ENCODE results near the gene CPB1.
"Not testable (repeated sequence)": the region's sequence is repeated elsewhere in the genome, so short reads cannot be mapped to it uniquely, and the experiment has no call there.

Gene CPB1

DNA sequence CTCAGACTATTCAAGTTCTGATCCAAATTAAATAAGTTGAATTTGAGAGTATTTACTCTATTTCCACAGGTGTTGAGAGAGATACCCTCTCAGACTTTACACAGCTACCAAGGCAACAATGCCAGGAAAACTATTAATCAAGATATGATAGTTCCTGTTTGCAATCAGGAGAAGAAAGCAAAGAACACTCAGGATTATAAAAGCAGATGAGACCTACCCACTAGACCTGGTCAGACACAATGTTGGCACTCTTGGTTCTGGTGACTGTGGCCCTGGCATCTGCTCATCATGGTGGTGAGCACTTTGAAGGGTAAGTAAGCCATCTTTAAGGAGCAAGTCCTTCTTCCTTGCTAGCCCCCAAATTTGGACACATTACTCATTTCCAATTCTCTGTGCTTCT lies at the start of gene CPB1:
Gene CPB1, plus strand, starts transcription at position 227 of the 400 bp plus-strand sequence. Its CDS starts 13 bp downstream, at position 240.
- no peak for DNase-seq

DNA sequence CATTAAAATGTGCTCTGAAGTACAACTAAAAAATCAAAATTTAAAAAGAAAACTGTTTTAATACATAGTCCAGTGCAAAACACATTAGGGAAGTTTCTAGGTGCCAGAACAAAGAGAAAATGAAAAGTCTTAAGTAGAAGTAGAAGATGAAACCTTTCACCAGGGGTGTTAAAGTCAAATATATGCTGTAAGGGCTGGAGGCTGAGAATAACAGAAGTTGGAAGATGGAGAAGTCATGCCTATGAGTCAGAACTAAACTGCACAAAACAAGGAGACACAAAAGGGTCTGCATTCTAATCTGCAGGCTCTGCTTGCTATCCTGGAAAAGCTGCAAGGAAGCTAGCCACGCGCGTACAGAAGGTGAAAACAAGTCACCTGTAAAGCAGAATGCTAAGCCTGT lies 48.7 kb upstream of the CPB1 start:
- DNase-seq, result no peak

DNA sequence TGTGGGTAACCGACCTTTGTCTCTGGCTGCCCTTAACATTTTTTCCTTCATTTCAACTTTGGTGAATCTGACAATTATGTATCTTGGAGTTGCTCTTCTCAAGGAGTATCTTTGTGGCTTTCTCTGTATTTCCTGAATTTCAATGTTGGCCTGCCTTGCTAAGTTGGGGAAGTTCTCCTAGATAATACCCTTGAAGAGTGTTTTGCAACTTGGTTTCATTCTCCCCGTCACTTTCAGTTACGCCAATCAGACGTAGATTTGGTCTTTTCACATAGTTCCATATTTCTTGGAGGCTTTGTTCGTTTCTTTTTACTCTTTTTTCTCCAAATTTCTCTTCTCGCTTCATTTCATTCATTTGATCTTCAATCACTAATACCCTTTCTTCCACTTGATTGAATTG lies 42.6 kb upstream of the CPB1 start:
- not testable (repeated sequence) for DNase-seq

DNA sequence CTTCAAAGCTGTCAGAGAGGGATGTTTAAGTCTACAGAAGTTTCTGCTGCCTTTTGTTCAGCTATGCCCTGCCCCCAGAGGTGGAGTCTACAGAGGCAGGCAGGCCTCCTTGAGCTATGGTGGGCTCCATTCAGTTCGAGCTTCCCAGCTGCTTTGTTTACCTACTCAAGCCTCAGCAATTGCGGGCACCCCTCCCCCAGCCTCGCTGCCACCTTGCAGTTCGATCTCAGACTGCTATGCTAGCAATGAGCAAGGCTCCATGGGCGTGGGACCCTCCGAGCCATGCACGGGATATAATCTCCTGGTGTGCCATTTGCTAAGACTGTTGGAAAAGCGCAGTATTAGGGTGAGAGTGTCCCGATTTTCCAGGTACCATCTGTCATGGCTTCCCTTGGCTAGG lies 41.5 kb upstream of the CPB1 start:
- not testable (repeated sequence) for DNase-seq

DNA sequence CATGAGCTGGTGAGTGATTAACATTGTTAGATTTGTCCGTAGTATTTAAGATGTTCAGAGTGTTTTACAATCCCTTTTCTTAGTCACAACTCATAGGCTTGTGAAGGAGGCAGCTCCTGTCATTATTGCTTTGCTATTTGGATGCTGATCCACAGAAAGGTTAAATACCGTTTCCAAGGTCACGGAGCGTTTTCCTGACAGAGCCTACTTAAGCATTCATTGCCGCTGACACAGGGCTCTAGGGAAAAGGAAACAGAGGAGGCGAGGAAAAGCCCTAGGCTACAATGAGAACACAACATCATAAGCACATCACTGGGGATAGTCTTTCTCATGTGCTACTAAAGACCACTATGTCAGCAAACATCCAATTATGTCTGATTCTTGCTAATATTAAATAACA lies 38.5 kb upstream of the CPB1 start:
- no peak for DNase-seq

DNA sequence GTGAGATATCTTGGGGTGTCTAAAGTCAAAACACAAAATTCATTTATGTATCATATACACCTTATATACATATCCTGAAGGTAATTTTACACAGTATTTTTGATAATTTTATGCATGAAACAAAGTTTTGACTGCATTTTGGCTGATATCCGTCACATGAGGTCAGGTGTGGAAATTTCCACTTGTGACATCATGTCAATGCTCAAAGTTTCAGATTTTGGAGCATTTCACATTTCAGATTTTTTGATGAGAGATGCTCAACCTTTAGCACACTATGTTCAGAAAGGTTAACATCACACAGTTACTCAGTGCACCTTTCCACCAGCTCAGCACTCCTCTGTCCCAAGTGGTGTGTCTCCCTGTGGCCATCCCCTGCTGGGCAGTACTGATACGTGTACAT lies 37.7 kb upstream of the CPB1 start:
- DNase-seq, result no peak

DNA sequence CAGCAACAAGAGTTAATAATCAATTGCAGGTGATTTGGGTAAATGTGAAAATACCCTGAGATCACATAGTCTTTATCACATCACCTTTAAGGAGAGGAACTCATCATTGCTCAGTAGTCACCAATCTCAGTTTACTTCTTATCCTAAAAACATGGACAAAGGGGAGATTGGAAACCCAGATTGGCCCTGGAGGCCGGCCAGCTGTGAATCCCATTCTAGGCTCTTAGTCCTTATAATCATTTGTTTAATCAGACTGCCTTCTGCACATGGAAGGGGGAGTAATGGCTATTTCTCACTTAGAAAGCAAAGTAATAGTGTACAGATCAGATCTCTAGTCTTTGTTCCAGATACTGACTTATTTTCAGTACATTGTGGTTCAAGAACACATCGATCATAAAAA lies 37.2 kb upstream of the CPB1 start:
- no peak for DNase-seq

DNA sequence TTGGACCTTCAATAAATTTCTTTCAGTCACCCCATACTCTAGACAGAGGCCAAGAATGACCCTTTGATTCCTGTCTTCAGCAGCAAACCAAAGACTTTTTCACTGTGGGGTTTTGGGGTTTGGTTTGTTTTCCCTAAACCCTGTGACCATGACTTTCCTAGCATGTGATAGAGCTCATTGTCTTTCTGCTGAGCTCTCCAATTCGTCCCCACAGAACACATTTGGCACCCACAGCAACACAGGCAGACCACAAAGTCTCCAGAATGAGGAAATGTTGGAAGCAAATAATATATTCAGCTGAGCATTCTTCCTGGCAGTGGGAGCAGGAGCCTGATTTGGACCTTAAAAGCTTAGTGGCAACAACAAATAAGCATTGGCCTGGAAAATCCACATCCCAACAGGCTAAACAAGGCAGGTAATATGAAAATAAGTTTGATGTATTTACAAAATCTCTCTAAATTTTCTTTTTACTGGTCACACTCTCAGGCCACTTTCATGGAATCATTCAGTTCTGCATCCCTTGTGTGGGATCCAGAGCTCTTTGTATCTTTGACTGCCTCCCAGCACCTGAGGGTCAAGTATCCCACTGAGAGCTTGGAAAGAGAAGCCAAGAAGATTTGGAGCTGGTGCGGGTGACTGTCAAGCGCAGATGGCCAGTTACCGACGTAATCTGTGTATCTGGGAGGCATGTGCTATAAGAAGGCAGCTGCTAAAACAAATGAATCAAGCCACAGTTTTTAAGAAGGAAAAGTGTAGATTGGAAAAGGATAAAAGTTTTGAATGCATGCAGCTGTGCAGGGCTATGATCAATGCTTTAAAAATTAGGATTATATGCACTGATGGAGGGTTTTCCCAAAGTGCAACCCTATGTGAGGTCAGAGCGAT lies 36.5 kb upstream of the CPB1 start:
- DNase-seq, result no peak

DNA sequence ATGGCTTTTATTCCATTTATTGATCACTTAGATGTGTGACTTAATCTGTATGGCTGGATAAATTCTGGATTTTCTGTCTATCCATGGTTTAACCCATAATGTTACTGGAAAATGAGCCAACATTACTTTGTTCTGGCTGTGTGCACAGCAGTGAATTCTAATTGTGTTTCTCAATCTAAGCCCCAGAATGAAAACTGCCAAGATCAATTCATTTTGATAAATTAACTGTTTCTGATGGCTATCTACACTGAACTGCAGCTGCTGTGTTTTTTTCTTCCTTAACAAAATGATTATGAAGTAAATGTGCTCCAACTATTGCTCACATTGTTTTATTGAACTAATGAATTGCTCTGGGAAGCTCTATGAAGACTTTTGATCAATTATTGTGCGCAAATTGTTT lies 35.7 kb upstream of the CPB1 start:
- DNase-seq, result no peak

DNA sequence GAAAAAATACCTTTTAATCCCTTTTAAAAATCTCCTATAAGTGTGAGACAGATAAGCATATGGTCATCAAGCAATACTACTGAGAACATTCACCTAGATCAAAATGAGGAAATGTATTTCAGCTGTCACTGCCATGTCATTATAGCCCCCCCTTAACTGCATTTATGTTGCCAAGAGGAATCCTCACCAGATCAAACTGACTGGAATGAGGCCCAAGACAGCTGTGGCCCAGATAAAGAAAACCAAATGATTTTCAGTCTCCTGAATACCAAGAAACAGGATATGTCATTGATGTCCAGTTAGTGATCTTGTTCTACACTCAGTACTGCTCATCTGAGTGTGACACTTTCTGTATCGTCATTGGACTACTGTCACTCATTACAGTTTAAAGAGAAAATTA lies 35.1 kb upstream of the CPB1 start:
- no peak for DNase-seq

DNA sequence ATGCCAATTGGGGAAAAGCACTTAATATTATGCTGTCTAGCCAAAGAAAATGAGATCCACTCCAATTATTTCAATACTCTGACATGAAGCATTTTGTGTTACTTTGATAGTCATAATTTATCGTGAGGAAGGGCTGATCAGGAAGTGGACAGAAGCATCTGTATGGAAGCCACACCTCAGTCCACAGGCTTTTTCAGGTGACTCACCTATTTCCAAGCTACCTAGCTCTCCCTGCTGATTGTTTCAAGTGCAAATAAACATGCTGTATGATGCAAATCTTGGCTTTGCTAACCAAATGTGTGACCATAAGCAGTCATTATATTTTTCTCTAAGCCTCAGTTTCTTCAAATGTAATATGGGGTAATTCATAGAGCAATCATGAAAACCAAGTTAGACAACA lies 30.8 kb upstream of the CPB1 start:
- DNase-seq, result no peak

DNA sequence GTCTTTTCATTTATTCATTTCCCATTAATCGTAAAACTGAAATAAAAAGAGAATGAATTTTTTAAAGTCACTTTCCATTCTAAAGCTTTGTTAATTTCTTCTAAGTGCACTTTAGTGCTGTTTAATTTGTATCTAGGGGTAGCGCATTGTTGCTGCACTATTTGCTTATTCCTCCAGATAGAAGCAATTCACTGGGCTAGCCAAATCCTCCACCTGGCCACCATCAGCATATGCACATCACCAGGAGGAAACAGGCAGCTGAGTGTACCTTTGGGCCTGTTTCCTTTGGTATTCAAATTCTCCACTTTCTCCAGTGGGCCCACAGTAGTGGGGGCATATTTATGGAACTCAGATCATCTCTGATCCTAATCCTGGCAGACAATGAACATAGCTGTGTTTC lies 29.8 kb upstream of the CPB1 start:
- DNase-seq, result no peak

DNA sequence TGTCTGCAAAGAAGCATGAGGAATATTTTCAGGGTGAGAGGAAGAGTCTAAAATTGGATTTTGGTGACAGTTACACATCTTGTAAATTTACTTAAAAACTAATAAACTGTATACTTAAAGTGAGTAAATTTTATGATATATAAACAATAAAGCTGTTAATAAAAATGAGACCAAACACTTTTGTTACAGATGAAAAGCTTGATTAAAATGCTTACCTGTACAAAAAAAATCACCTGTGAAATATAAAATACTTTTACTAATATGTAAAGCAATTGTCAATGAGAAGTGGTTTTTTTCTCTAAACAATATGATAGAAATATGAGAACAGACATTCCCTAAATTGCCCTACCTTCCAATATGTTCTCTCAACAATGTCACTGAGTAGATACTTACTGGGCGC lies 27.2 kb upstream of the CPB1 start:
- no peak for DNase-seq

DNA sequence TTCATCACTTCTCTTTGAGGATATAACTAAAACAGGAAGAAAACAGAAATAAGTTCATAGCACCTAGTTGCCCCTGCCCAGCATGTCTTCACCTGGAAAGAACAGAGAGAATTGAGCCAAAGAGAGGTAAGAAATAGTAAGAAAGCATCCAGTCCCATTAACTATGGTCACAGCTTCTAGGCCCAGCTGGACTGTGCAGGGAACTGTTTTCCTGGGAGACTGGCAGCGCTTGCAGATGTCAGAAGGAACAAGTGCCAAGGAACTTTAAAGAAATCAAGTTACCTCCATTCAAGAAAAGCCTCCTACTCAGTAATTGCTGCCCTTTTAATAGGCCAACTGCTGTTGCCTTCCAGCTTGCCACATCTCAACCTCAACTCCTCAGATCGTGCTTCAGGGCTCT lies 17.8 kb upstream of the CPB1 start:
- DNase-seq, result no peak

DNA sequence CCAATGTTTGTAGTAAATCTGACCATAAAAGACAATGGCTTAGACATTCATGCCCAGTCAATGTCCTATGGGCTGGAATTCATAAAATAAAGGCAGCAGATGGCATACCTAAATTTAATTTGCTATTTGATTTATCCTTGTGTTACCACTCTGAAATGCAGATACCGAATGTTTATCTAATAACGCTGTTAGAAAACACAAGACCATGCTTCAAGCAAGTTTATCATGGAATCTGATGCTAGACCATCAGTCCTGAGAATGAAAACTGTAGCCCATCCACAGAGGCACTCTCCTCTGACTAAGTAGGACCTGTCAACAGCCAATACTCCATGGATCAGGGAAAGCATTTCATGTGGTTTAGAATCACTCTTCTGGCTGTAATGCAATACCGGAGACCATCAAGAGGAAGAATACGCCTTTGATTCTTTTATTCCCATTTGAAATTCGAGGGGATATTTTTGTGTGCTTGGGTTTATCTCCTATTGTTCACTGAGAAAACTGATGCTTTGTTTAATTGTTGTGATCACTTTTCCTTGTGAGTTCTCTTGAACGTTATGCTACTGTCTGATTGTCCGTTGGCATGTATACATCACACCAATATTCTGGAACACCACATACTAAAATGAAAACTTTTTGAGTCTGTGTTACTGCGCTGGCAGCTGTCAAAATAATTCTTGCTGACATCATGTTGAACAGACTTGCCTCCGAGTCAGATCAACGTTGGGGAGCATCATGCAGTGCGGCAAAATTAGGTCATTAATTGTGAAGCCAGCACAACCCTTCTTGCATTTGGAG lies 12.1 kb upstream of the CPB1 start:
- DNase-seq, result no peak

DNA sequence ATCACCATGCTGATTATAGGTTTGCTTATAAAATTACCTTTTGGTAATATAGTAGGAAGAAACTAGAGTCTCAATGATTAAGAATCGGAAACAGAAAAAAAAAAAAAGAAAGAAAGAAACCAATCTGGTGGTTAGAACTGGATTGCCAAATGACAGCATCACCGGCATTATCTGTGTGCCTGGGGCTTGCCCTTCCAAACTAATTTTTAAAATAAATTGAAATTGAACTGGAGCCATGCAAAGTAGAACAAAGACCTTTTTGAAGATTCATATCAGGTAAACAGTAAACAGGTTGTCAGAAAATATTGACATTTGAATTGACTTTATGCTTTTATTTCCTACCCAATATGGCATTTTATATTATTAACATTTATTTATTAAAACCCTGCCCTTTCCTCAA lies 11.2 kb upstream of the CPB1 start:
- DNase-seq, result no peak

DNA sequence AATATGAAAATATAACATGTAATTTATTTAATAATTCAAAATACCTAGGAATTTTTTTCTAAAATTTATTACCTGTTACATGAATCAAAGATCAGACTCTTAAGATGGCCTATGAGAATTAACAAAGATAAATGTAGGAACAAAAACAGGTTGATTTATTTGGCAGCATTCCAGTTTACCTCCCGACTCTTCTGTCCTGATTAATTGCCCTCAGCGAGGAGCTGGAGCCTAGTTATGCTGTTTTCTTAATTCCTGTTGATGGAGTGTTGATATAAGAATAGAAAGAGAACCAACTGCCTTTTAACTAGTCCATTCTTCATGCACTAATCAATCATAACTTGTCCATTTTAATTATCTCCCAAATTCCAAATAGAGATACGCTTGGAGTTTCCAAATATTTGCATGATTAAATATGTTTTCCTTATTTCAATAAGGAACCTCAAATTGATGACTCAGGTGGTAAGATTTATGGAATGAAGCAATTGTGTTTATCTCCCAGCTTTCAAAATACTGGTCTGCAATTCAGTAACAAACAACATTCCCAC lies 10.6 kb upstream of the CPB1 start:
- no peak for DNase-seq

DNA sequence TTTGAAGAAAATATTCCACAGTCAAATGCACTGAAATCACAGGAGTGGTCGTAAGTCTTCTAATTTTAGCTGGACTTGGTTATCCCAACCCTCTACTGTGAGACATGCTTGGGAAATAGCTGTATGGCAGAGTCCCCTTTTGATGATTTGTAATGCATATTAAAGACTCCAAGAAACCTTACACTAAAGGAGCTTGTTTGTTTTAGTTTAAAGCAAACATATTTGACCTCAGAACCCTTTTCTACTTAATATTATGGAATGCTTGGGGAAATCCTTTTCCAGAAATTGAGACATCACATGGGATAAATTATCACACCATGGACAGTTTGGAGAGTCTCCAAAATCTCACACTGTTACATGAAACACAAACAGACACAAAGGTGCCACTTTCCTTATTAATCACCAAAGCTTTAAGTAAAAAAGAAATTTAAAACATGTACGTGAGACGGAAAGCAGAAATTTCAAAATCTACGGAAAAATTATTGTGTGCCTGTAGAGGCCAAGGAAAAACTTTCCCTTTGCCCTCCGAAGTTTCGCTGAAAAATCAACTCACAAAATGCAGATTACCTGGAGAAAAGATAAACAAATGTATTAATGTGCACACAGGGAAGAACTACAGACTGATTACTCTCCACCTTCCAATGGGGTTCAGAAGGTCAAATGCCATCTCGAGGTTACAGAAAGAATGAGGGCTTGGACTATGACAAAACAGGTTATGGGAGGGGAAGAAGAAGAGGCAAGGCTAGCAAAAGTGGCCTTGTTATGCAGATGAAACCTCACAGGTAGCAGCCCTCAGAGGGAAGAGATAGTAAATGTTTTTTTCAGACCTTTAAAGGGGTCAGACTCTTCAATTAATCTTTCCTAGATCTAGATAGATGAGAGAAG lies 7.0 kb upstream of the CPB1 start:
- no peak for DNase-seq

DNA sequence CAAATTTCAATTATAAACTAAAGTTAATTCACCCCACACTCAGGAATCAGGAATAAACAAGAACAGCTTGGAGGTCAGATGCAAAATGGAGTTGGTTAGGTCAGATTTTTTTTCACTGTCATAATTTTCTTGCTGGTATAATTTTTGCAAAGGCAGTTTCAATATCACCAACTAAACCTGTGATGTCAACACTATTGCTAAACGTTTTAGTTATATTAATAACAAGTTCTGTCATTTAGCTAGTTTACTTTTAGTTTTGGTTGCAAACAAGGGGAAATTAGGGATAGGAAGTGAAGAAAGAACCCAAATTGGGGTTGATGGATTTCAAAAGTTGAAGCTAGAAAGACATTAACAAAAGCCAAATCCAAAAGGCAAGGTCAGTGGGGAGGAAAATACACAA lies 4.6 kb upstream of the CPB1 start:
- no peak for DNase-seq

DNA sequence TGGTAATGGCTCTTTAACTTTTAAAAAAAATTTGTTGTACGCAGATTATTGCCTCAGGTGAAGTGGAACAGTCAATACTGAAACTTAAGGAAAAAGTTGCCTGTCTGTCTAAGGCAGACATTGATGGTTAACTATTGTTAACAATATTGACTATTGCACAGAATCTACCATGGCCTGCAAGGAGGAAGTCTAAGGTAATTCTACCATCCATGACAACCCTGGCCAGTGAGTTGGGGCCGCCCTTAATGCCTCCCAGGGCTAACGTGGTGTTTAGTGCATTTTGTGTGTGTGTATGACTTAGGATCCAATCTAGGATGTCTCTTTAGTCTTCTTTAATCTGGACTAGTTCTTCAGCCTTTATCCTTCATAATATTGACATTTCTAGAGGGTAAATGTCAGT lies 2.1 kb upstream of the CPB1 start:
- no peak for DNase-seq

DNA sequence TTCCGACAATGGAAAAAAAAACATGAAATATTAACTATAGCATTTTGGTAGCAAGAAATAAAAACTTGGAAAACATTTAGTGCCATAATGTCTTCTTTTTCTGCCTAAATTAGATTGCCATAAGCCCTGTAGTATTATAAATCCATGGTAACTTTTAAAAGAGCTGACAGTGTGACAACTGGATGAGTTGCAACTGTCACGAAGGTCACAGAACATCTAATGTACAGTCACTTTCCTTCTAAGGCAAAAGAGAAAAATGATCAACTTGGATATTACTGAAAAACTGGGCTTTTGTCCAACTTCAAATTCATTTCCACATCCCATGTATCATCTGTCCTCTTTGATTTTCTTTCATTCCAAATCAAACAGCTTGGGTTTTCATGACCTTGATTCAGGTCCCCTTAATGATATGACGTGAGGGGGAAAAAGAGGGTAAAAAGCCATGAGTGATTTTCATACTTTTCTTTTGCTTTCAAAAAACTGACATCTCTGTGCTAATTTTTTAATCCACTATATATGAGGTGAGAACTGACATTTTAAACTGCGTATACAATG lies 602 bp downstream of the CPB1 start:
- no peak for DNase-seq

DNA sequence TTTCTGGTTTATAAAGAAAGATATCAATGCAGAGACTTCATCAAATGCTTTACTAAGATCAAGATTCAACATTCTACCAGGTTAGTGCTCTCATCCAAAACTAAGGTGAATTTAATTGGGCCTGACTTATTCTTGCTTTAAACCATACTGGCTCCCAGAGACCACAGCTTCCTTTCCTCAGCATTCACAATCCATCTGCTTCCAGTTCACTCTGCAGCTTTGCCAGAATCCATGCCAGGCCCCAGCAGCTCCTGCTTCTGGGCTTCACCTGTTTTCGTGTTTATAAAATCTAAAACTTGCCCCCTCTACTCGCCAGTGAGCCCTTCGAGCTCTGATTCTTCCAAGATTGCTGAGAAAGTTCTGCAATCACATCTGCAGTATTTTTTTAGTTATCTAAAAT lies 2.3 kb downstream of the CPB1 start:
- DNase-seq, result no peak

DNA sequence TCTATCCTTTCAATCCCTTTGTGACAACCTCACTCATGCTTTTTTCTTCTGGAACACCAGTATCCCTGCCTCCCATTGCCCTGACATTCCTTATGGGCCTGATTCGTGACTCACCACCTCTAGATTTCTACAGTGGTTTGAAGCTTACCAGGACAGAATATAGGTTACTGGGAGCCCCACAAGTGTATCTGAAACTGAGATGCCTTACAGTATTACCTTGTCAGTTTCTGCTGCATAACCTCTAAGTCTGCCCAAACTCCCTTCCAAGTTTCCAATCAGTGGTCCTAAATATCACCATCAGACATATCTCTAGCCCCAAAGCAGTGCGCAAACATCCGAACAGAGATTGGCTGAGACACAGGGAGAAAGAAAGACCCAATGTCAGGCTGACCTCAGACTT lies 5.6 kb downstream of the CPB1 start:
- DNase-seq, result no peak
